Measurements from ENCODE around the gene SMCHD1. TPM values are rescaled to one million over a fixed set of nuclear protein-coding genes. Genes with fewer than 3 reads are reported as not detected.

SMCHD1 gene
- total RNA-seq, 2 donors from 2014 or later = 56.0 to 65.1 TPM

GRCh38 chr18:2681993-2682603 lies 26.6 kb downstream of the SMCHD1 start:
- H3K36me3 ChIP-seq = no peaks in the 10 kb centered on the region

GRCh38 chr18:2683055-2683454 lies 27.5 kb downstream of the SMCHD1 start:
- no peaks in the 10 kb centered on the region for H3K9me3 ChIP-seq
- TF ChIP-seq POLR2A (IDR thresholded peaks at IDR 0.05) (no peak), POLR2AphosphoS5 (IDR thresholded peaks at IDR 0.05) (no peak), CTCF (IDR thresholded peaks at IDR 0.05) (no peak)
- no peak overlapping the region for H3K27ac ChIP-seq
- intact Hi-C loops (cut with DNase I) = no loop called here
- H3K4me1 ChIP-seq (replicated peaks) = no peaks in the 10 kb centered on the region
- no peaks in the 10 kb centered on the region for H3K36me3 ChIP-seq
- no peaks in the 10 kb centered on the region for H3K27me3 ChIP-seq (replicated peaks; ENCODE audit: insufficient read depth)
- H3K4me3 ChIP-seq = no peak overlapping the region
- DNase-seq (ENCODE audit: low spot score) = no peak

More at GRCh38 chr18:2681993-2682603, 26.6 kb downstream of the SMCHD1 start:
- Histone ChIP-seq H3K9me3 (no peaks in the 10 kb centered on the region), H3K4me3 (no peak overlapping the region), H3K4me1 (replicated peaks) (no peaks in the 10 kb centered on the region), H3K27ac (no peak overlapping the region), H3K27me3 (replicated peaks; ENCODE audit: insufficient read depth) (no peaks in the 10 kb centered on the region)
- WGBS = 90% methylated on average over 5 of the region's 5 CpGs
- no peak for TF ChIP-seq POLR2A (IDR thresholded peaks at IDR 0.05)
- TF ChIP-seq CTCF (IDR thresholded peaks at IDR 0.05) = no peak
- TF ChIP-seq POLR2AphosphoS5 (IDR thresholded peaks at IDR 0.05) = no peak
- no peak for DNase-seq (ENCODE audit: low spot score)
- intact Hi-C loops (cut with DNase I) = no loop called here

GRCh38 chr18:2686349-2686968 lies 30.9 kb downstream of the SMCHD1 start:
- H3K36me3 ChIP-seq = no peaks in the 10 kb centered on the region
- intact Hi-C loops (cut with DNase I) = no loop called here
- 93% methylated on average over 3 of the region's 3 CpGs for WGBS

GRCh38 chr18:2687390-2688001 lies 32.0 kb downstream of the SMCHD1 start:
- DNase-seq (ENCODE audit: low spot score) = no peak
- Histone ChIP-seq H3K36me3 (no peaks in the 10 kb centered on the region), H3K4me3 (no peak overlapping the region), H3K27ac (no peak overlapping the region), H3K4me1 (replicated peaks) (no peaks in the 10 kb centered on the region), H3K9me3 (no peaks in the 10 kb centered on the region), H3K27me3 (replicated peaks; ENCODE audit: insufficient read depth) (no peaks in the 10 kb centered on the region)
- WGBS = 91% methylated on average over 3 of the region's 3 CpGs
- intact Hi-C loops (cut with DNase I) = no loop called here
- TF ChIP-seq CTCF (IDR thresholded peaks at IDR 0.05) (no peak), POLR2AphosphoS5 (IDR thresholded peaks at IDR 0.05) (no peak), POLR2A (IDR thresholded peaks at IDR 0.05) (no peak)

More at GRCh38 chr18:2686349-2686968, 30.9 kb downstream of the SMCHD1 start:
- no peak for DNase-seq (ENCODE audit: low spot score)
- Histone ChIP-seq H3K27ac (no peak overlapping the region), H3K27me3 (replicated peaks; ENCODE audit: insufficient read depth) (no peaks in the 10 kb centered on the region), H3K9me3 (no peaks in the 10 kb centered on the region), H3K4me3 (no peak overlapping the region), H3K4me1 (replicated peaks) (no peaks in the 10 kb centered on the region)
- TF ChIP-seq POLR2A (IDR thresholded peaks at IDR 0.05) (no peak), CTCF (IDR thresholded peaks at IDR 0.05) (no peak), POLR2AphosphoS5 (IDR thresholded peaks at IDR 0.05) (no peak)

All from prostate gland (tissue), 2 donors.